Nephron progenitor cell (in vitro differentiated cells): ENCODE data around the gene BMPR1A.

Experiments used
- DNase-seq: peaks from one replicate; pipeline ENCODE4 v3.0.0; 2021
- H3K27ac Mint-ChIP-seq: 2 replicates; pipeline ENCODE4 v1.8.0; 2021; ENCODE audit warnings: mild to moderate bottlenecking, moderate library complexity, mixed read lengths
- H3K27me3 Mint-ChIP-seq: 2 replicates; pipeline ENCODE4 v1.8.0; 2021; ENCODE audit warnings: mild to moderate bottlenecking, low read depth, mixed read lengths; ENCODE audit not compliant: poor library complexity
- H3K36me3 Mint-ChIP-seq: 2 replicates; pipeline ENCODE4 v1.8.0; 2021; ENCODE audit warnings: low read depth, mixed read lengths
- H3K4me1 Mint-ChIP-seq: 2 replicates; pipeline ENCODE4 v1.8.0; 2021; ENCODE audit warnings: mixed read lengths
- H3K4me3 Mint-ChIP-seq: 2 replicates; pipeline ENCODE4 v1.8.0; 2021; ENCODE audit warnings: mild to moderate bottlenecking, moderate library complexity, mixed read lengths
- H3K9me3 Mint-ChIP-seq: 2 replicates; pipeline ENCODE4 v1.8.0; 2021; ENCODE audit warnings: mild to moderate bottlenecking, moderate library complexity, mixed read lengths
- TF ChIP-seq, protein P1 (sequence below): fragments of 200-600 bp; sonication (generic); IDR thresholded peaks from 2 replicates; pipeline ENCODE4 v1.5.0; 2021; ENCODE audit warnings: antibody characterized with exemption

BMPR1A gene

DNA sequence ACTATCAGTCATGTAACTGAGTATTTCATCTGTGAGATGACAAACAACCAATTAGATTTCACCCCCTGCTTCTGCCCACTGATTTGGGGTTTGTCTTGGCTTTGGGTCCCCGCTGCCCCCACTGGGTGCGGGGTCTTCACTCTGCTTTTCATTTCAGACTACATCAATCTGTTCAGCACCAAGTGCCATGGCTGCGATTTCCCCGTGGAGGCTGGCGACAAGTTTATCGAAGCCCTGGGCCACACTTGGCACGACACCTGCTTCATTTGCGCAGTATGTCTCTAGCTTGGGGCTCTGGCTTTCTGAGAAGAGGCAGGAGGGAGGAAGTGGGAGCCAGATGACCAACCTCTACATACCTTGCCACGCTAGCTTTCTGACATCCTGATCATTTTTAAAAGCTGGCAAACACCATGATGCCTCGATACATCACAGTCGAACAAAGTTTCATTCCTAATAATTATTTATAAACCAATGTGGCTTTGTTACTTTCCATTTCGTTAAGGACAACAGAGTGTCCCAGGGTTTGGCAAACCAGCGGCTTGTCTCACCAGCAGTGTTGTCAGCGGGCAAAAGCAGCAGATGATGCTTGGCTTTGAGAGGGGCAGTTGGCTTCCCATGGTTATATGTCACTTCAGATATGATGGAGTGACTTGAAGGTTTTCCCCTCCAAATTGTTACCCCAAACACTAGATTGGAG is 30.3 kb upstream of the BMPR1A start:
- Mint-ChIP-seq H3K9me3 (no peaks in the 10 kb centered on the region), H3K27ac (no peak overlapping the region), H3K36me3 (no peaks in the 10 kb centered on the region), H3K4me3 (no peak overlapping the region), H3K4me1 (peaks cover 37% of the 10 kb centered on the region), H3K27me3 (peaks cover 7% of the 10 kb centered on the region)
- TF ChIP-seq, protein P1, sequence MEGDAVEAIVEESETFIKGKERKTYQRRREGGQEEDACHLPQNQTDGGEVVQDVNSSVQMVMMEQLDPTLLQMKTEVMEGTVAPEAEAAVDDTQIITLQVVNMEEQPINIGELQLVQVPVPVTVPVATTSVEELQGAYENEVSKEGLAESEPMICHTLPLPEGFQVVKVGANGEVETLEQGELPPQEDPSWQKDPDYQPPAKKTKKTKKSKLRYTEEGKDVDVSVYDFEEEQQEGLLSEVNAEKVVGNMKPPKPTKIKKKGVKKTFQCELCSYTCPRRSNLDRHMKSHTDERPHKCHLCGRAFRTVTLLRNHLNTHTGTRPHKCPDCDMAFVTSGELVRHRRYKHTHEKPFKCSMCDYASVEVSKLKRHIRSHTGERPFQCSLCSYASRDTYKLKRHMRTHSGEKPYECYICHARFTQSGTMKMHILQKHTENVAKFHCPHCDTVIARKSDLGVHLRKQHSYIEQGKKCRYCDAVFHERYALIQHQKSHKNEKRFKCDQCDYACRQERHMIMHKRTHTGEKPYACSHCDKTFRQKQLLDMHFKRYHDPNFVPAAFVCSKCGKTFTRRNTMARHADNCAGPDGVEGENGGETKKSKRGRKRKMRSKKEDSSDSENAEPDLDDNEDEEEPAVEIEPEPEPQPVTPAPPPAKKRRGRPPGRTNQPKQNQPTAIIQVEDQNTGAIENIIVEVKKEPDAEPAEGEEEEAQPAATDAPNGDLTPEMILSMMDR: no peak
- DNase-seq: no peak

- Mint-ChIP-seq H3K4me1 (peaks cover 37% of the 10 kb centered on the region), H3K9me3 (no peaks in the 10 kb centered on the region), H3K4me3 (no peak overlapping the region), H3K27ac (no peak overlapping the region), H3K36me3 (no peaks in the 10 kb centered on the region), H3K27me3 (peaks cover 3% of the 10 kb centered on the region)
- TF ChIP-seq, protein P1: no peak
- DNase-seq: no peak
Measured at GRCh38 chr10:86726677-86726999, 29.8 kb upstream of the BMPR1A start.

DNA sequence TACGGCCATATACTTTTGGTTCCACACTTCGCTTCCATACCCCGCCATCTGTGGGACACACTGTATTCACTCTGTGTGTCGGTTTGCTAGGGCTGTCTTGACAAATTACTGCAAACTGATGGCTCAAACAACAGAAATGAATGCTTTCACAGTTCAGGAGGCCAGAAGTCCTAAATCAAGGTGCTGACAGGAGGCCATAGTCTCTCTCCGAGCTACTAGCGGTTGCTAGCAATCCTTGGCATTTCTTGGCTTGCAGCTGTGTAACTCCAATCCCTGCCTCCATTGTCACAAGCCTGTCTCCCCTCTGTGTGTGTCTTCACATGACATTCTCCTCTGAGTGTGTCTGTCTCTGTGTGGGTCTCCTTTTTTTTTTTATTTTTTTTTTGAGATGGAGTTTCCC is 28.9 kb upstream of the BMPR1A start:
- peak; percentile 58 for DNase-seq
- H3K36me3 Mint-ChIP-seq: no peaks in the 10 kb centered on the region
- H3K4me1 Mint-ChIP-seq: peaks cover 36% of the 10 kb centered on the region
- H3K27me3 Mint-ChIP-seq: peaks cover 3% of the 10 kb centered on the region
- H3K4me3 Mint-ChIP-seq: no peak overlapping the region
- no peaks in the 10 kb centered on the region for H3K9me3 Mint-ChIP-seq
- TF ChIP-seq, protein P1: no peak
- peak overlapping the region; percentile 57 for H3K27ac Mint-ChIP-seq

- TF ChIP-seq, protein P1: no peak
- Mint-ChIP-seq H3K4me1 (peaks cover 41% of the 10 kb centered on the region), H3K36me3 (no peaks in the 10 kb centered on the region), H3K27ac (peak overlapping the region; percentile 4), H3K9me3 (no peaks in the 10 kb centered on the region), H3K4me3 (no peak overlapping the region), H3K27me3 (peaks cover 3% of the 10 kb centered on the region)
- no peak for DNase-seq
Measured at GRCh38 chr10:86728056-86728455, 28.4 kb upstream of the BMPR1A start.

DNA sequence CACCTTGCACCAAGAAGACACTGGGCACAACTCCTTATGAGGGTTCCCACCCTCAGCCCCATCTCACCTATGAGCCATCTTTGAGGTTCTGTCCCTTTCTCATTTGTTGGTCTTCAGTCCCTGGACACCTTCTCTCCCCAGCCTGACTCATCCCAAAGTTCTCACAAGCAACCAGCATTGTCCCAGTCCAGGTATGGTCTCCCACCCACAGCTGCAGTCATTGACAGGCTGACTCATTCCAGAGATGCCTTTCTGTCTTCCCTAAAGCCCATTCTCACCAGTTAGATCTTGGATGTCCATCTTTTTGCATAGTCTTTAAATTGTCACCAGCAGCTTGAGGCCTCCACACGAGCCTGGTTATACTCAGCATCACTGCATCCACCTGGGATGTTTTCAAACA is 26.7 kb upstream of the BMPR1A start:
- Mint-ChIP-seq H3K27ac (no peak overlapping the region), H3K4me3 (no peak overlapping the region), H3K4me1 (peaks cover 57% of the 10 kb centered on the region), H3K9me3 (no peaks in the 10 kb centered on the region), H3K36me3 (no peaks in the 10 kb centered on the region), H3K27me3 (peaks cover 2% of the 10 kb centered on the region)
- TF ChIP-seq, protein P1: no peak
- DNase-seq: no peak

DNA sequence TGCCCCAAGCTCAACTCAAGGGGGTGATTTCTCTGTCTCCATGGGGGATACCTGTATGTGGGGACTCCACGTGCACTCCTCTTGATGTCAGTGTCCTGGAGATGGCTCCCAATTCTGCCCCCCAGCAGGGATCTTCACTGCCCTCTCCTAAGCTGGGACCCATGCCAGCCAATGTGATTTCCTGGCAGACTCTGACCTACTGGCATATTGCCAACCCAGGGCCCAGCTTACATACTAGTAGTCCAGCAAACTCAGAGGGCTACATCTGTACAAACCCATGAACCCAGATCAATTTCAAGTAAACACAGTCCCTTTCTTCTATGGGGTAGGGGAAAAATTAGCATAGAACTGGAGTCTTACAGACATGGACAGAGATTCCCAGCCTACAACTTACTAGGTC is 26.2 kb upstream of the BMPR1A start:
- H3K36me3 Mint-ChIP-seq: no peaks in the 10 kb centered on the region
- H3K27ac Mint-ChIP-seq: no peak overlapping the region
- H3K27me3 Mint-ChIP-seq: no peaks in the 10 kb centered on the region
- TF ChIP-seq, protein P1: no peak
- no peak for DNase-seq
- H3K4me3 Mint-ChIP-seq: no peak overlapping the region
- no peaks in the 10 kb centered on the region for H3K9me3 Mint-ChIP-seq
- H3K4me1 Mint-ChIP-seq: peaks cover 57% of the 10 kb centered on the region
